Stimulated activated naive CD4-positive, alpha-beta T cell (primary cell): ENCODE results near the gene TRAF3.
"Not testable (repeated sequence)": the region's sequence is repeated elsewhere in the genome, so short reads cannot be mapped to it uniquely, and the experiment has no call there.

Source experiments
- DNase-seq, 6 experiments: peaks; one replicate each; lab custom pipeline; 2025; lab: John Stamatoyannopoulos, UW

TRAF3 gene

DNA sequence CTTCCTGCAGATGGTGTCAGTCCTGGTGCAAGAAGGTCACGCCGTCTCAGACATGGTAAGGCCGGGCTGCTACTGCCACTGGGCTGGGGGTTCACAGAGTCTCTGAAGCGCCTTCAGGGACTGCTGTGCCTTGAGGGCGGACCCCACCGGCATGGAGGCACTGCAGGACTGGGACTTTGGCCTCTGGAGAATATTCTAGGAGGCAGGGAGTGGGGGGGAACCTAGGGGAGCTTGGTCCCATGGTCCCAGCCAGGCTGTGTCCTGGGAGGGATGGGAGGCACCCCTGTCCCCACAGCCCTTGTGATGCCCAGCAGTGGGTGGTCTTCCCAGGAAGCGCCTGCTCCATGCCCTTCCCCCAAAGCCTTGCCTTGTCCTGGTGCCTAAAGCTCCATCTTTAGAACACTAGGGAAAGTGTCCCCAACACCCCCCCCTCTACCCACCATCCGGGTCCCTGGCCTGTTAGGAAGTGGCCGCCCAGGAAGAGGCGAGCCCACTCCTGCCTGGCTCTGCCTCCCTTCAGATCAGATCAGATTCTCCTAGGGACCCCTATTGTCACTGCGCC lies 146.8 kb downstream of the TRAF3 start:
- DNase-seq = peak in 1 of 6 experiments; percentile 5

DNA sequence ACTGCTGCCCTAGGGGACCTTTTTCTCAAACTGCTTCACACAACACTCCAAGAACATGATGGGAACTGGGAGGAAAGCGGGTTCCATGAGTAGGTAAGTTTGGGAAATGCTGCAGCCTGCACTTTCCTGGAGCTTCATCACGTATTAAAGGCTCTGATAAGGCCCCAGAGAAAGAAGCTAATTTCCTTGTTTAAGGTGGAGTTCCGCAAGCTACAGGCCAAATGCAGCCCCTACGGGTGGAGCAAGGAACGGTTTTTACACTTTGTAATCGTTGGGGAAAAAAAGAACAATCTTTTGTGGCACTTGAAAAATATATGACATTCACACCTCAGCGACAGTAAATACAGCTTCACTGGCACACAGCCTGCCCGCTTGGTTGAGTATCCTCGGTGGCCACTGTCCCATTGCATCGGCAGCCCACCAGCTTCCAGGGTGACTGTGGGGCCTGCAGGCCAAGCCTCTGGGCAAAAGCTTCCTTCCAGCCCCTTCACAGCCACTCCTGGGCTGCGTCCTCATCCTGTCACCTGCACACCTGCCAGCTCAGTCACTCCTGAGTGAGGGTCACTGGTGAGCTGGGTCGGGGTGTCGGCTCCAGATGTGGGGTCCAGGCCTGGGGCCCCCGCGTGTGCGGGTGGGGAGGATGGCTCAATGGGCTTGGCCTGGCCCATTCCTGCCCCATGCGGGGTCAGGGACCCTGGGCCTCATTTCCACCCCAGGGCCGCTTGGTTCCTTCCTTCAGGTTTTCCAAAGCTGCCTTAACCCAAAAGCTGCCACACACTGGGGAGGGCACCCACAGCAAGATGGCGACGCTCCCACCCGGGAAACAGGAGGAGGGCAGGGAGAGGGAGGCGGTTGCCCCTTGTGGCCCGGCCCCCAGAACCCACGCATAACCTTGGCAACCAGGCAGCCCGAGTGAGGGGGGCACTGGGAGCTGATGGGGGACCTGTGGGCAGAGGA lies 147.7 kb downstream of the TRAF3 start:
- no peak for DNase-seq

GRCh38 chr14:102925646-102926045 lies 148.4 kb downstream of the TRAF3 start:
- DNase-seq = no peak

DNA sequence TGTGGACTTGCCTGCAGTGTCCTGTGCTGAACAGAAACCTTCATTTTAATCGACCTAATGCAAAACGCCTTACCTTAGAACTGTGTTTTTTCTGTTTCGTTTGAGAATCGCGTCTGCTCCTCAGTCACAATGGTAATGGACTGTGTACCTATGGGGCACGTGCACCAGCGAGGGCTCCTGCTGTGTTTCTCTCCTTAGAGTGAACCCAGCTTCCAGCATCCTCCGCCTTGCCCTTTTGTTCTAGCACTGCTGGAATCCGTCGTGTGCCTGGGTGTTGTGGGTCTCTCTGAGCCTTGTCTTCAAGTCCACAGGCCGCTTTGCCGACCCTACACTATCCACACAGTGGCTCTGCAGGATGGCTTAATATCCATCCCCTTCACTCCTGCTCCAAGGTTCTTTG lies 148.9 kb downstream of the TRAF3 start:
- DNase-seq = peak in 1 of 6 experiments; percentile 3

DNA sequence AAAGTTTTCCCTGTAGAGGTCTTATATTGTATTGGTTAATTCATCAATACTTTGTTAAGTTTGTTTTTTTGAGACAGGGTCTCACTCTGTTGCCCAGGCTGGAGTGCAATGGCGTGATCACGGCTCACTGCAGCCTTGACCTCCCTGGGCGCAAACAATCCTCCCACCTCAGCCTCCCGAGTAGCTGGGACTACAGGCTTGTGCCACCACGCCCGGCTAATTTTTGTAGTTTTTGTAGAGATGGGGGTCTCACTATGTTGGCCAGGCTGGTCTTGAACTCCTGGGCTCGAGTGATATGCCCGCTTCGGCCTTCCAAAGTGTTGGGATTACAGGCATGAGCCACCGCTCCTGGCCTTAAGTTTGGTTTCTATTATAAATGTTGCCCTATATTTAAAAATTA lies 149.6 kb downstream of the TRAF3 start:
- not testable (repeated sequence) for DNase-seq

GRCh38 chr14:102927346-102927877 lies 150.2 kb downstream of the TRAF3 start:
- no peak for DNase-seq

- DNase-seq = peak in 1 of 6 experiments; percentile 26
These were observed 150.7 kb downstream of the TRAF3 start for GRCh38 chr14:102927878-102928411.

DNA sequence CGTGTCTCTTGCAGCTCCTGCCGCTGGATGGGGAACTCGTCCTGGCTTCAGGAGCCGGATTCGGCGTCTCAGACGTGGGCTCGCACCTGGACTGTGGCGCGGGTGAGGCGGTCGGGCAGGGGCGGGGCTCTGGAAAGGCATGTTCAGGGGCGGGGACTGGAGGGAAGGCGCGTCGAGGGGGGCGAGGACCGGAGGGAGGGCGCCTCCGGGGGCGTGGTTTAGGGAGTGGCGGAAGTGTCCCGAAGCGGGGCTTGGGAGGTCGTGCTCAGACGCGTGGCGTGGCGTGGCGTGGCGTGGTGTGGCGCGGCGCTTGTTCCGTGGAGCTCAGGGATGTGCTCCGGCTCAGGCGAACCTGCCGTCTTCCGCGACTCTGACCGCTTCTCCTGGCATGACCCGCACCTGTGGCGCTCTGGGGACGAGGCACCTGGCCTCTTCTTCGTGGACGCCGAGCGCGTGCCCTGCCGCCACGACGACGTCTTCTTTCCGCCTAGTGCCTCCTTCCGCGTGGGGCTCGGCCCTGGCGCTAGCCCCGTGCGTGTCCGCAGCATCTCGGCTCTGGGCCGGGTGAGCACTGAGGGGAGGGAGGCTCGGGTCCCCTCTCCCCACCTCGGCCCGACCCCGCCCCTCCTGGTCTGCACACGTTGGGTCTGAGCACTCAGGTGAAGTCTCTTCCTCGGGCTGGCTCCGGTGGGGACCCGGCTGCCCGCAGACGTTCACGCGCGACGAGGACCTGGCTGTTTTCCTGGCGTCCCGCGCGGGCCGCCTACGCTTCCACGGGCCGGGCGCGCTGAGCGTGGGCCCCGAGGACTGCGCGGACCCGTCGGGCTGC lies 151.4 kb downstream of the TRAF3 start:
- DNase-seq = peak; percentile 63 to 82 (median 75)

DNA sequence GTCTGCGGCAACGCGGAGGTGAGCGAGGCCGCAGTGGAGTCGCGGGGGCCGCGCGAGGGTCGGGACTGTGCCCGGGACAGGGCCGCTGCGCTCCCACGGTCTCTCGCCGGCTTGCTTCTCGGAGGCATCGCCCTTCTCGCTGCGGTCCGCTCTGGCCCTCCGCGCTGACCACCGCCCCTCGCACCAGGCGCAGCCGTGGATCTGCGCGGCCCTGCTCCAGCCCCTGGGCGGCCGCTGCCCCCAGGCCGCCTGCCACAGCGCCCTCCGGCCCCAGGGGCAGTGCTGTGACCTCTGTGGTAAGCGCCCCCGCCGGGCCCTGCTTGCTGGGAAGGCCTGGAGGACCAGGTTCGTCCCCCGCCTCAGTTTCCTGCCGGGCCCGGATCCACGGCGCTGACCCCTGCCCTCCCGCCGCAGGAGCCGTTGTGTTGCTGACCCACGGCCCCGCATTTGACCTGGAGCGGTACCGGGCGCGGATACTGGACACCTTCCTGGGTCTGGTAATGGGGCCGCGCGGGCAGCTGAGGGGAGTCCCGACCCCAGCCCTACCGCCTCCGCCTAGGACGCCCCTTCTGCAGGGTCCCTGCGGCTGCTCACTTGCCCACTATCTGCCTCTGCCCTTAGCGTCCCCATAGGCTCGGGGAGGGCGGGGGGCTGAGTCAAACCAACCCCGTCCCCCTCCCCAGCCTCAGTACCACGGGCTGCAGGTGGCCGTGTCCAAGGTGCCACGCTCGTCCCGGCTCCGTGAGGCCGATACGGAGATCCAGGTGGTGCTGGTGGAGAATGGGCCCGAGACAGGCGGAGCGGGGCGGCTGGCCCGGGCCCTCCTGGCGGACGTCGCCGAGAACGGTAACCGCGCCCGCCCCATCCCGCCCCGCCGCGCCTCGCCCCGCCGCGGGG lies 152.2 kb downstream of the TRAF3 start:
- peak in 1 of 6 experiments; percentile 40 for DNase-seq

GRCh38 chr14:102930138-102930752 lies 153.0 kb downstream of the TRAF3 start:
- DNase-seq = peak in 1 of 6 experiments; percentile 40

GRCh38 chr14:102930753-102931579 lies 153.7 kb downstream of the TRAF3 start:
- DNase-seq = no peak

DNA sequence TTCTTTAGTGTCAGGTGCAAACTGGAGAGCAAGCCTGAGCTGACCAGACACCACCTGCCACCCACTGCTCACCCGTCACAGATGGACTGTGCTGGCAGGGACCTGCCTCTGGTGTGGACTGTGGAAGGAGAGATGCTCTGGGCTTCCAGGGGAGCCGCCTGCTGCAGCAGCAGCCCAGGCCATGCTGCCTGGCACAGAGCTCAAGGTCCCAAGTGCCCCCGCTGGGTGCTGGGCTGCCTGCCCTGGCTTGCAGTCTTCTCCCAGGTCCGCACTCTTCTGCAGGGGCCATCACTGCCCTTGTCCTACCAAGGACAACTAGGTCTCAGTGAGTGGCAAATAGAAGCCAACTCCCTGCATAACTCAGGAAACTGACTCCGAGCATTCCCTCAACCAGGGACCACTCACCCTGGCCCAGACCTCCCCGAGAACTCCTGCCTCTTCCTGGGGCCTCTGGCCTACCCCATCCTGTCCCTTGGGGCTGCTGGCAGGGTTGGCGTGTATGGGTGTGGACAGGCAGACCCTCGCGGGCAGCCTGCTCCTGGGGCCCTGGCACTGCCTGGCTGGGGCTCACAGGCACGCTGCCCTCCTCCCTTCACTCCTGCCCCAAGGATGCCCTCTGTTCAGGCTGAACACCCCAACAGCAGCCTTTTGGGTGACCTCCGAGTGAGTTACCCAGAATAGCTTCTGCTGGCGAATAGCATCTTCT lies 154.5 kb downstream of the TRAF3 start:
- no peak for DNase-seq

- DNase-seq = no peak
These were observed 155.4 kb downstream of the TRAF3 start for GRCh38 chr14:102932484-102933248.

- no peak for DNase-seq
These were observed 156.5 kb downstream of the TRAF3 start for GRCh38 chr14:102933618-102934231.

DNA sequence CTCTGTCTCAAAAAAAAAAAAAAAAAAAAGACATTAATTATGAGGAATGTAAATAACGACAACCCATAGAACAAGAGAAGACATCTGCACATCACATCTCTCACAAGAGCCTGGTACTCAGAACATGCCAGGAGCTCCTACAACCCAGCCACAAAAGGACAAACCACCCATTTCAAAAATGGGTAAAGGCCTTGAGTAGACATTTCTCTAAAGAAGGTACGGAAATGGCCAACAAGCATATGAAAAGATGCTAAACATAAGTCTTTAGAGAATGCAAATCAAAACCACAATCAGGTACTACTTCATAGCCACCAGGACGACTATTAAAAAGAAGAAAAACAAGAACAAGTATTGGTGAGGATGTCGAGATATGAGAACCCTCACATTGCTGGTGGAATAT lies 158.5 kb downstream of the TRAF3 start:
- no peak for DNase-seq

DNA sequence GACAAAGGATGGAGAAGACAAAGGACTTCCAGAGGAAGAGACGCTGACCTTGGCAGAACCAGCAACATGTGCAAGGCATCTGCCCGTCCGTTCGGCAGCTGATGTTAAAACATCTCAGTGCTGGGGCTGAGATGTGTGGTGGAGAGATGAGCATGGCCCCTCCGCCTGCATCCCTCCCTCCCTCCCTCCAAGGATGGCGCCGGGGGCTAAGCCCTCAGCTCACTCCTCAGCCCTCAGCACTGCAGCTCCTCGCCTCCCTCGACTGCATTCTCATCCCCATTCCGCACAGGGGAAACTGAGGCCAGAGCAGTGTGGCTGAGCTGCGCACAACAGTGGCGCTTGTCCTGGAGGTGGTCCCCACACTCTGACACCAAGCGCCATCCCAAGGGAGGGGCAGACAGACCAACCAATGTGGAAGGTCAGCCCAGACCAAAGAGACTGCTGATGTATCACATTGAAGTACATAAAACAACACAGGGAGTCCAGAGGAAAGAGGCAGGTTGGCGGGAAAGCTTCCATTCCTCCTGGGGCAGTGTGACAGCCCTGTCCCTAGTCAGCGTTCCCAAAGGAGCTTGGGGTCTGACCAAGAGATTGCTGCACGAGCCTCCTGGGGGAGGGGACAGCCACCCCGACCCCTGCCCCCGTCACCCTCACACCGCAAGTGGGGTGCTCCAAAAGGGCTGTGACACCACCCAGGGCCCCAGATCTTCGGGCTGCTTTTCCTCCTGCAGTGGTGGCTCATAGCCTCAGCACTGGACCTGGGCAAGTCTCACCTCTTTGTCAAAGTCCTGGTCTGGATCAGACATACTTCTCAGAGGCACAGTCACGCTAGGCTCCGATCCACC lies 160.3 kb downstream of the TRAF3 start:
- DNase-seq = no peak

- no peak for DNase-seq
These were observed 160.9 kb downstream of the TRAF3 start for GRCh38 chr14:102938191-102938590.
